Heart right ventricle (tissue), 16 donors: Measurements from ENCODE around the gene GRIA1. TPM values are rescaled to one million over a fixed set of nuclear protein-coding genes. Genes with fewer than 3 reads are reported as not detected.
"Not testable (repeated sequence)": the region's sequence is repeated elsewhere in the genome, so short reads cannot be mapped to it uniquely, and the experiment has no call there.

Experiments used
- ATAC-seq, 8 donors: fragments of 200-7000 bp; cut with Tn5 transposase; one replicate each; pipeline ENCODE4 v1.9.1; 2020; ENCODE audit warnings: mild to moderate bottlenecking in 8 of 8, moderate library complexity in 8 of 8, moderate number of reproducible peaks in 1 of 8
- DNase-seq, 2 donors: peaks; one replicate each; pipeline ENCODE4 v3.0.0-alpha.2; 2020
- H3K27ac ChIP-seq, 10 donors: fragments of 200-600 bp; sonication (generic) in 2 of 10; one replicate each; pipeline versions ENCODE4 v1.5.0 to v1.8.0; 2020 to 2022; ENCODE audit warnings: mild to moderate bottlenecking in 3 of 10
- H3K27me3 ChIP-seq, 7 donors: fragments of 200-600 bp; one replicate each; pipeline ENCODE4 v1.8.0; 2021 to 2022; ENCODE audit warnings: mild to moderate bottlenecking in 2 of 7
- H3K36me3 ChIP-seq, 9 donors: fragments of 200-600 bp; sonication (generic) in 1 of 9; one replicate each; pipeline versions ENCODE4 v1.5.0 to v1.8.0; 2020 to 2022; ENCODE audit warnings: mild to moderate bottlenecking in 2 of 9
- H3K4me1 ChIP-seq, 9 donors: fragments of 200-600 bp; sonication (generic) in 1 of 9; one replicate each; pipeline versions ENCODE4 v1.5.0 to v1.8.0; 2020 to 2022; ENCODE audit warnings: mild to moderate bottlenecking in 4 of 9
- H3K4me3 ChIP-seq, 10 donors: fragments of 200-600 bp; sonication (generic) in 2 of 10; one replicate each; pipeline versions ENCODE4 v1.5.0 to v1.8.0; 2020 to 2022; ENCODE audit warnings: mild to moderate bottlenecking in 7 of 10, moderate library complexity in 2 of 10
- H3K9me3 ChIP-seq, 11 donors: fragments of 200-600 bp in 10 of 11; sonication (generic) in 2 of 11; one replicate each; pipeline versions ENCODE4 v1.5.0 to v1.8.0; 2013 to 2022; ENCODE audit warnings: mild to moderate bottlenecking in 2 of 11, control low read depth in 1 of 11, moderate library complexity in 1 of 11
- WGBS, 2 donors: extraction: QIAGEN DNeasy Blood & Tissue Kit; methylation state at CpG; one replicate each; pipeline ENCODE4 v1.1.7; 2013; ENCODE audit warnings: inconsistent platforms in 1 of 2; 5-methylcytosine and 5-hydroxymethylcytosine counted together
- intact Hi-C, 10 donors: fragments of 100-400 bp; cut with DNase I; formaldehyde crosslinking; loops; one replicate each; pipeline versions ENCODE4 v1.11.1 to v1.14.2; 2022
- polyA plus RNA-seq, 2 donors: library from polyadenylated mRNA; stranded (reverse); fragments of 200-250 nt; gene quantifications; one replicate each; pipeline ENCODE4 v1.2.3, GENCODE V29; 2013
- total RNA-seq, 10 donors: library from RNA; stranded (reverse); fragmentation: NEBNext Ultra II Directional in 3 of 10; extraction: Animal tissue kit (Norgen Biotek cat#: 25700) in 3 of 10; gene quantifications; one replicate each; pipeline versions ENCODE4 v1.2.1 to v1.2.4, GENCODE V29; 2021 to 2023
- TF ChIP-seq, protein P1 (sequence below), 9 donors: fragments of 200-600 bp; sonication (generic) in 2 of 9; IDR thresholded peaks; one replicate each; pipeline versions ENCODE4 v1.5.0 to v1.8.0; 2021 to 2022; ENCODE audit warnings: antibody characterized with exemption in 9 of 9, mild to moderate bottlenecking in 5 of 9, moderate library complexity in 1 of 9
- donor health status: Arrhythmogenic right ventricular cardiomyopathy.
- donor health status: ischemic (EF 13 %, LVEDD 7.1; RV severe dilation, severe dysfunction).
- donor health status: healthy with polysubstance abuse.
- donor health status: DM: no; HTN: yes; CAD: no.
- donor health status: DM: no; HTN: no; CAD: no.
- donor health status: ischemic (EF 25% LVEDD 6.9; RV normal size, moderate dysfunction).
- donor health status: ischemic (EF 25% LVEDD 5.7; RV mildly dilated, moderate dysfunction).
- donor health status: healthy.
- donor health status: DM: yes; HTN: yes; CAD: no.
- donor health status: Ischemic cardiomyopathy.
- donor health status: ischemic (EF 35%, LVEDD 5.7; RV mildly dilated, moderate dysfunction).
- donor health status: nonischemic (EF 11% LVEDD 7.7; RV severe dilation, severe dysfunction).
- donor health status: DM: yes; HTN: yes; CAD: no.
- donor health status: PGD.
- donor health status: ischemic (EF 29% LVEDD 5.4; RV normal size, mild dysfunction).
- donor health status: nonischemic (EF 23%, LVEDD 6.1; RV moderate dilation, normal function).

Gene GRIA1
- total and polyA plus RNA-seq, 12 donors, result 0.04 to 0.49 (median 0.23) TPM; not detected in 3

DNA sequence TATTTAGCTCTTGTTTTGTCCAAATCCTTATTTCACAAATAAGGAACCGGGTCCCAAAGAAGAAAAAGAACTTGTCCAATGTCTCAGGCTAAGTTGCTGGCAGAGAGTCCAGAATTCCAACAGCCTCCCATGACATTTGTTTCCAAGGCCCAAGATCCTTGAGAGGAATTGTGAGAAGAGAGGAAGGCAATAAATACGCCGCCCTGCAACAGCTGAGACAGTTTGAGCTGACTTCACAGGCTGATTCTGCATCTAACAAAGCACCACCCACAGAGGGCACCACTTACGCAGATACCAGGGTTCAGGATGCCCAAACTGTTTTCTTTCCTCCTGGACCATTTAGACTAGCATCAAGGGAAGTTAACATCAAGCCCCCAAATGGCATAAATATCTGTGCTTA lies 336.9 kb downstream of the GRIA1 start:
- intact Hi-C loops, result no loop called here
- no peak overlapping the region for H3K27ac ChIP-seq
- H3K4me1 ChIP-seq, result no peaks in the 10 kb centered on the region
- H3K27me3 ChIP-seq, result no peaks in the 10 kb centered on the region
- DNase-seq (no peak), ATAC-seq (peak in 2 of 8 donors; percentile 46 to 52)
- TF ChIP-seq, protein P1, sequence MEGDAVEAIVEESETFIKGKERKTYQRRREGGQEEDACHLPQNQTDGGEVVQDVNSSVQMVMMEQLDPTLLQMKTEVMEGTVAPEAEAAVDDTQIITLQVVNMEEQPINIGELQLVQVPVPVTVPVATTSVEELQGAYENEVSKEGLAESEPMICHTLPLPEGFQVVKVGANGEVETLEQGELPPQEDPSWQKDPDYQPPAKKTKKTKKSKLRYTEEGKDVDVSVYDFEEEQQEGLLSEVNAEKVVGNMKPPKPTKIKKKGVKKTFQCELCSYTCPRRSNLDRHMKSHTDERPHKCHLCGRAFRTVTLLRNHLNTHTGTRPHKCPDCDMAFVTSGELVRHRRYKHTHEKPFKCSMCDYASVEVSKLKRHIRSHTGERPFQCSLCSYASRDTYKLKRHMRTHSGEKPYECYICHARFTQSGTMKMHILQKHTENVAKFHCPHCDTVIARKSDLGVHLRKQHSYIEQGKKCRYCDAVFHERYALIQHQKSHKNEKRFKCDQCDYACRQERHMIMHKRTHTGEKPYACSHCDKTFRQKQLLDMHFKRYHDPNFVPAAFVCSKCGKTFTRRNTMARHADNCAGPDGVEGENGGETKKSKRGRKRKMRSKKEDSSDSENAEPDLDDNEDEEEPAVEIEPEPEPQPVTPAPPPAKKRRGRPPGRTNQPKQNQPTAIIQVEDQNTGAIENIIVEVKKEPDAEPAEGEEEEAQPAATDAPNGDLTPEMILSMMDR (IDR thresholded peaks at IDR 0.05), result no peak
- no peaks in the 10 kb centered on the region for H3K36me3 ChIP-seq
- 68 to 71% methylated on average over 4 of the region's 4 CpGs for WGBS, 2 donors
- H3K9me3 ChIP-seq, result peaks cover 0 to 8% (median 0%) of the 10 kb centered on the region in 11 donors
- no peak overlapping the region for H3K4me3 ChIP-seq

DNA sequence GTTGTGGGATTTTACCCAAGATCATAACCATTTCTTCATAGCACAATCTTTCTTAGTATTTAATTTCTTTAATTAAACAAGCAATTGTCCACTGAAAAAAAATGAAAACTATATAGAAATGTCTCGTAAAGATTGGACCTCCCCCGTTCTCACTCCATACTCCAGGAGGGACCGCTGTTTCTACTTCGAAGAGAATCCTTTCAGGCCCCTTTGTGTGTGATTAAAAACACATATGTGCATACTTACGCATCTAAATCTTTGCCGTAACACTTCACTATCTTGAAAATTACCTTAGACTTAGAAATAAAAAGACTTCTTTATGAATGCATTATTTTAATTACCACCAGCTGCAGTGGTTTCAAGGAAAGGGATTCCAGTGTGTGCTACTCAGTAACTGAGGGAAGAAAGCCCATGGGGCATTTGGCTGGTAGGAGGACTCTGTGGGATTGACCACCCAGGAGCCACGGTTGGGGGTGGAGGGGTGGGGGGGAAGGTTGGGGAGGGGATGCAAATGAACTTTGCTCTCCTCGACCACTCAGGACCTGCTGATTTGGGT lies 339.1 kb downstream of the GRIA1 start:
- ATAC-seq, result no peak
- TF ChIP-seq, protein P1 (IDR thresholded peaks at IDR 0.05), result no peak
- Histone ChIP-seq H3K36me3 (no peaks in the 10 kb centered on the region), H3K9me3 (peaks cover 0 to 8% (median 0%) of the 10 kb centered on the region in 11 donors), H3K4me3 (no peak overlapping the region), H3K27me3 (no peaks in the 10 kb centered on the region), H3K27ac (no peak overlapping the region), H3K4me1 (no peaks in the 10 kb centered on the region)
- WGBS, 2 donors, result 68 to 69% methylated on average over 8 of the region's 8 CpGs
- intact Hi-C loops, result no loop called here
- no peak for DNase-seq

DNA sequence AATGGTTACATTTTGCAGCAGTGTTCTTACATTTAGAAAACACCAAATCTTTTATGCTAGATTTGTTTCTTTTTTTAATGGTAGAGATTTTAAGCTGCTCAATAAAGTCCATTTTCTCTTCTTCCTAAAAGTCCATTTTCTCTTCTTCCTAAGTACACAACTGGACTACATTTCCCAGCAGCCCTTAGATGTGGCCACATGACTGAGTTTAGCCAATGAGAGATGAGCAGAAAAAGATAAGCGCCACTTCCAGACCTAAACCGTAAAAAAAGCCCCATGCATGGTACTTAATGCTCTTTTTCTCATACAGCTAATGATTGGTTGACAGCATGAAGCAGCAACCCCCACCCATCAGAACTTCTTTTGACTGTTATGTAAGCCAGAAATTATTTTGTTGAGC lies 341.5 kb downstream of the GRIA1 start:
- TF ChIP-seq, protein P1 (IDR thresholded peaks at IDR 0.05), result no peak
- WGBS, 2 donors, result 46 to 57% methylated on average over 2 of the region's 2 CpGs
- intact Hi-C loops, result no loop called here

DNA sequence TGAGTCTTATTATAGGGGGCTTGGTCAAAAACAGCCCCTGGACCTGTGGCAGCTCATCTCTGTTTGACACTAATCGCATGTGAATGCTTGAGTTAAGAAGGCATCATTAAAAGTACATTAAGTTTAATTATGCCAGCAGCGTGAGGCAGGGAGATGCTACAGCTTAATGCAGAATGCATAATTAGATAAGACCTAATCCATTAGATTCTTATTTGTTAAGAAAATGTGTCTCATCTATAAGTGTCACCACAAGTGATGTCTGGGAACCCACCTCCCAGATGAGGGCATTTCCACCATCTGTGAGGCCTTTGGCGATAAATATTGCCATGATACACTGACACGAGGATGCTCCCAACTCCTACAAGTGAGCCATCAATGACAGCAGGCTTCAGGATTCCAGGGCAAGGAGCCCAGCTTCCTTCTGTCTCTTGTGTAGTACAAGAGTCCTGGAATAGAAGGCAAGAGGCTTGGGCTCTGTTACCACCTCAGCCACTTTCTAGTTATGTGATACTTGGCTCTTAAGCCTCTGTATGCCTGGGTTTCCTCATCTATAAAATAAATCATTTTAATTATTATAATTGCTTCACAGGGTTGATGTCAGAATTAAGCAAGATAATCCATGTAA lies 345.5 kb downstream of the GRIA1 start:
- 82 to 87% methylated on average over 4 of the region's 4 CpGs for WGBS, 2 donors
- no peak for ATAC-seq
- H3K4me3 ChIP-seq, result no peak overlapping the region
- no peaks in the 10 kb centered on the region for H3K27me3 ChIP-seq
- TF ChIP-seq, protein P1 (IDR thresholded peaks at IDR 0.05), result no peak
- H3K27ac ChIP-seq, result no peak overlapping the region
- H3K4me1 ChIP-seq, result no peaks in the 10 kb centered on the region
- intact Hi-C loops, result no loop called here
- H3K36me3 ChIP-seq, result no peaks in the 10 kb centered on the region
- no peaks in the 10 kb centered on the region for H3K9me3 ChIP-seq
- DNase-seq, result no peak

More for the DNA sequence above, 341.5 kb downstream of the GRIA1 start:
- Histone ChIP-seq H3K4me1 (no peaks in the 10 kb centered on the region), H3K9me3 (peaks cover 0 to 8% (median 0%) of the 10 kb centered on the region in 11 donors), H3K27me3 (no peaks in the 10 kb centered on the region), H3K4me3 (no peak overlapping the region), H3K36me3 (no peaks in the 10 kb centered on the region), H3K27ac (no peak overlapping the region)
- ATAC-seq (peak in 1 of 8 donors; percentile 50), DNase-seq (peak in 1 of 2 donors; percentile 4)

DNA sequence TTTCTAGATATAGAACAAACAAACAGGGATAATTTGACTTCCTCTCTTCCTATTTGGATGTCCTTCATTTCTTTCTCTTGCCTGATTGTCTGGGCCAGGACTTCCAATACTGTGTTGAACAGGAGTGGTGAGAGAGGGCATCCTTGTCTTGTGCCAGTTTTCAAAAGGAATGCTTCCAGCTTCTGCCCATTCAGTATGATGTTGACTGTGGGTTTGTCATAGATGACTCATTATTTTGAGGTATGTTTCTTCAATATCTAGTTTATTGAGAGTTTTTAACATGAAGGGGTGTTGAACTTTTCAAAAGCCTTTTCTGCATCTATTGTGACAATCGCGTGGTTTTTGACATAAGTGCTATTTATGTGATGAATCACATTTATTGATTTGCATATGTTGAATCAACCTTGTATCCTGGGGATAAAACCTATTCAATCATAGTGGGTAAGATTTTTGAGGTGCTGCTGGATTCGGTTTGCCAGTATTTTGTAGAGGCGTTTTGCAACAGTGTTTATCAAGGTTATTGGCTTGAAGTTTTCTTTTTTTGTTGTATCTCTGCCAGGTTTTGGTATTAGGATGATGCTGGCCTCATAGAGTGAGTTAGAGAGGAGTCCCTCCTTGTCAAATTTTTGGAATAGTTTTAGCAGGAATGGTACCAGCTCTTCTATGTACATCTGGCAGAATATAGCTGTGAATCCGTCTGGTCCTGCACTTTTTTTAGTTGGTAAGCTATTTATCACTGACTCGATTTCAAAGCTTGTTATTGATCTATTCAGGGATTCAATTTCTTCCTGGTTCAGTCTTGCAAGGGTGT lies 359.0 kb downstream of the GRIA1 start:
- H3K4me3 ChIP-seq, H3K27me3 ChIP-seq, H3K4me1 ChIP-seq, H3K36me3 ChIP-seq, H3K9me3 ChIP-seq, intact Hi-C loops, DNase-seq, H3K27ac ChIP-seq, ATAC-seq: not testable (repeated sequence)
- WGBS, 2 donors, result 87 to 88% methylated on average over 6 of the region's 6 CpGs
